Stomach (tissue), 9 donors: Measurements from ENCODE around the gene LIME1. TPM values are rescaled to one million over a fixed set of nuclear protein-coding genes. Genes with fewer than 3 reads are reported as not detected.
A peak's percentile ranks its signal among the peaks of the same experiment; 100 is the strongest.

ENCODE experiments used
- DNase-seq, 2 donors: peaks; one replicate each; pipeline versions ENCODE4 v3.0.0 to v3.0.0-alpha.2; 2013 to 2019
- H3K27ac ChIP-seq, 5 donors: fragments of 200-600 bp in 4 of 5; sonication (generic) in 4 of 5; one replicate each; pipeline ENCODE4 v1.5.1; 2013 to 2019; ENCODE audit warnings: mild to moderate bottlenecking in 1 of 5, moderate library complexity in 1 of 5
- H3K27me3 ChIP-seq, 3 donors: fragments of 200-600 bp; sonication (generic); one replicate each; pipeline ENCODE4 v1.5.1; 2017 to 2019; ENCODE audit warnings: mixed run types in 1 of 3
- H3K36me3 ChIP-seq, 4 donors: fragments of 200-600 bp; sonication (generic); 1 replicate in 3 of 4; 2 replicates in 1 of 4; pipeline ENCODE4 v1.5.1; 2016 to 2019
- H3K4me1 ChIP-seq, 4 donors: fragments of 200-600 bp; sonication (generic); one replicate each; pipeline ENCODE4 v1.5.1; 2016 to 2019
- H3K4me3 ChIP-seq, 4 donors: fragments of 200-600 bp; sonication (generic) in 3 of 4; one replicate each; pipeline ENCODE4 v1.5.1; 2016 to 2019; ENCODE audit warnings: mild to moderate bottlenecking in 1 of 4
- H3K9me3 ChIP-seq, 4 donors: fragments of 200-600 bp; sonication (generic); one replicate each; pipeline ENCODE4 v1.5.1; 2016 to 2019
- CTCF ChIP-seq, 7 experiments: fragments of 450-650 bp in 4 of 7; fragments of 200-600 bp in 3 of 7; sonication (generic) in 3 of 7; IDR thresholded peaks; one replicate each; pipeline ENCODE4 v1.5.1; 2016 to 2019; ENCODE audit warnings: antibody characterized with exemption in 7 of 7, control low read depth in 2 of 7, mild to moderate bottlenecking in 1 of 7
- EP300 ChIP-seq: sonication (generic); formaldehyde crosslinking; IDR thresholded peaks from one replicate; pipeline ENCODE4 v1.6.1; 2017; ENCODE audit warnings: antibody characterized with exemption
- POLR2A ChIP-seq, 4 donors: fragments of 450-650 bp; IDR thresholded peaks; one replicate each; pipeline ENCODE4 v1.6.1; 2016; ENCODE audit warnings: antibody characterized with exemption in 4 of 4, control low read depth in 2 of 4, mild to moderate bottlenecking in 1 of 4, moderate library complexity in 1 of 4
- POLR2AphosphoS5 ChIP-seq, 3 donors: sonication (generic); formaldehyde crosslinking; IDR thresholded peaks; one replicate each; pipeline ENCODE4 v1.6.1; 2016; ENCODE audit warnings: antibody characterized with exemption in 3 of 3
- WGBS, 5 donors: extraction: QIAGEN DNeasy Blood & Tissue Kit in 3 of 5; methylation state at CpG; one replicate each; pipeline versions ENCODE4 v1.1.5 to v1.1.7; 2013 to 2018; 5-methylcytosine and 5-hydroxymethylcytosine counted together
- intact Hi-C: fragments of 100-400 bp; cut with DNase I; formaldehyde crosslinking; loops from one replicate; pipeline ENCODE4 v1.15.1; 2023; ENCODE audit warnings: low total_unique reads
- polyA plus RNA-seq, 3 donors: library from polyadenylated mRNA; stranded (reverse); fragments of 200-250 nt; gene quantifications; one replicate each; pipeline ENCODE4 v1.2.3, GENCODE V29; 2013
- small RNA-seq, 4 donors: library from RNA; depleted of rRNA; stranded (forward); fragments of <200 nt; gene quantifications; one replicate each; pipeline ENCODE3, GENCODE V24; 2016
- total RNA-seq, 5 donors: library from RNA; depleted of rRNA; stranded (reverse); fragments of >200 nt; gene quantifications; one replicate each; pipeline versions ENCODE4 v1.1.0 to v1.2.3, GENCODE V29; 2014 to 2016
- donor health status: healthy with polysubstance abuse.
- donor health status: Bipolar disorder and iron deficiency.
- donor health status: healthy.

The LIME1 gene
- total and polyA plus RNA-seq, 8 donors: 3.6 to 117 (median 18.5) TPM

GRCh38 chr20:63787302-63787701, 50.8 kb downstream of the LIME1 start:
- no peak overlapping the region for H3K4me3 ChIP-seq
- no peak for DNase-seq
- H3K27me3 ChIP-seq: no peaks in the 10 kb centered on the region
- no peak for TF ChIP-seq EP300
- no peak for TF ChIP-seq POLR2AphosphoS5 (IDR thresholded peaks at IDR 0.05)
- TF ChIP-seq CTCF (IDR thresholded peaks at IDR 0.05): no peak
- no peak for TF ChIP-seq POLR2A (IDR thresholded peaks at IDR 0.05)
- H3K36me3 ChIP-seq: peaks cover 5 to 23% (median 21%) of the 10 kb centered on the region in 4 donors
- WGBS, 5 donors: 83 to 89% (median 86%) methylated on average over 11 of the region's 11 CpGs
- intact Hi-C loops: no loop called here
- no peak overlapping the region for H3K27ac ChIP-seq
- H3K9me3 ChIP-seq: no peaks in the 10 kb centered on the region
- H3K4me1 ChIP-seq: peaks cover 0 to 11% (median 4%) of the 10 kb centered on the region in 4 donors

GRCh38 chr20:63787749-63788148, 51.3 kb downstream of the LIME1 start:
- intact Hi-C loops: no loop called here
- no peak for TF ChIP-seq EP300
- no peak for TF ChIP-seq POLR2A (IDR thresholded peaks at IDR 0.05)
- TF ChIP-seq POLR2AphosphoS5 (IDR thresholded peaks at IDR 0.05): no peak
- no peak for TF ChIP-seq CTCF (IDR thresholded peaks at IDR 0.05)

More at GRCh38 chr20:63787749-63788148, 51.3 kb downstream of the LIME1 start:
- Histone ChIP-seq H3K36me3 (peaks cover 5 to 23% (median 21%) of the 10 kb centered on the region in 4 donors), H3K4me3 (no peak overlapping the region), H3K27me3 (no peaks in the 10 kb centered on the region), H3K4me1 (peaks cover 0 to 11% (median 4%) of the 10 kb centered on the region in 4 donors), H3K27ac (peak overlapping the region in 1 of 5 donors; percentile 4), H3K9me3 (no peaks in the 10 kb centered on the region)
- 72 to 89% (median 84%) methylated on average over 16 of the region's 16 CpGs for WGBS, 5 donors
- no peak for DNase-seq

Small RNAs within 50 kb of the gene (small RNA-seq; reads per million reads assigned to genes)
- gene LIME1: 0 reads per million in 4 donors
- gene TNFRSF6B: 0 reads per million in 4 donors

Other genes with a start within 250 kb of the LIME1 start
- gene EEF1A2, start 237.6 kb upstream of the LIME1 start, total RNA-seq: 10 to 100 TPM in 2 of 5 donors, 1 to 10 TPM in 1, under 1 TPM in 1, not detected in 1; 0.58 to 64.8 (median 16.7) TPM
- 10 to 100 TPM in 2 of 3 donors, 1 to 10 TPM in 1; 4.6 to 53.0 (median 25.0) TPM for gene EEF1A2, start 237.6 kb upstream of the LIME1 start, polyA plus RNA-seq
- gene PPDPF, start 215.9 kb upstream of the LIME1 start, total RNA-seq: 100 to 1,000 TPM in 2 of 5 donors, 10 to 100 TPM in 2, 1 to 10 TPM in 1; 1.8 to 213 (median 84.8) TPM
- gene PPDPF, start 215.9 kb upstream of the LIME1 start, polyA plus RNA-seq: 100 to 1,000 TPM; 570 to 756 (median 749) TPM
- gene PTK6, start 199.3 kb upstream of the LIME1 start, total RNA-seq: 10 to 100 TPM; 10.3 to 98.5 (median 22.2) TPM
- gene PTK6, start 199.3 kb upstream of the LIME1 start, polyA plus RNA-seq: 10 to 100 TPM in 2 of 3 donors, 1 to 10 TPM in 1; 7.7 to 32.5 (median 23.6) TPM
- gene SRMS, start 188.9 kb upstream of the LIME1 start, total RNA-seq: 1 to 10 TPM in 1 of 5 donors, under 1 TPM in 1, not detected in 3; 0.87 to 3.5 TPM
- 1 to 10 TPM in 1 of 3 donors, not detected in 2; 2.1 TPM for gene SRMS, start 188.9 kb upstream of the LIME1 start, polyA plus RNA-seq
- 1 to 10 TPM in 1 of 5 donors, under 1 TPM in 1, not detected in 3; 0.55 to 1.2 TPM for gene FNDC11, start 182.5 kb upstream of the LIME1 start, total RNA-seq
- 1 to 10 TPM in 1 of 3 donors, under 1 TPM in 2; 0.25 to 3.1 (median 0.50) TPM for gene FNDC11, start 182.5 kb upstream of the LIME1 start, polyA plus RNA-seq
- 10 to 100 TPM; 27.4 to 95.5 (median 41.2) TPM for gene HELZ2, start 162.4 kb upstream of the LIME1 start, total RNA-seq
- gene HELZ2, start 162.4 kb upstream of the LIME1 start, polyA plus RNA-seq: 1 to 10 TPM; 4.4 to 7.3 (median 6.9) TPM
- gene GMEB2, start 109.6 kb upstream of the LIME1 start, total RNA-seq: 10 to 100 TPM in 2 of 5 donors, 1 to 10 TPM in 3; 1.8 to 20.4 (median 8.3) TPM
- 1 to 10 TPM; 5.4 to 7.5 (median 7.4) TPM for gene GMEB2, start 109.6 kb upstream of the LIME1 start, polyA plus RNA-seq
- 10 to 100 TPM in 2 of 5 donors, 1 to 10 TPM in 2, under 1 TPM in 1; 0.87 to 13.4 (median 5.5) TPM for gene STMN3, start 83.2 kb upstream of the LIME1 start, total RNA-seq
- gene STMN3, start 83.2 kb upstream of the LIME1 start, polyA plus RNA-seq: 10 to 100 TPM; 12.3 to 14.8 (median 12.5) TPM
- gene RTEL1, start 78.4 kb upstream of the LIME1 start, total RNA-seq: 10 to 100 TPM; 13.6 to 70.4 (median 32.7) TPM
- 1 to 10 TPM; 7.6 to 10.0 (median 9.2) TPM for gene RTEL1, start 78.4 kb upstream of the LIME1 start, polyA plus RNA-seq
- gene TNFRSF6B, start 40.0 kb upstream of the LIME1 start, total RNA-seq: 10 to 100 TPM in 1 of 5 donors, 1 to 10 TPM in 3, not detected in 1; 1.1 to 16.9 (median 3.2) TPM
- gene TNFRSF6B, start 40.0 kb upstream of the LIME1 start, polyA plus RNA-seq: 10 to 100 TPM in 1 of 3 donors, 1 to 10 TPM in 2; 8.5 to 26.2 (median 9.5) TPM
- gene ARFRP1, start 28.7 kb upstream of the LIME1 start, total RNA-seq: 100 to 1,000 TPM in 1 of 5 donors, 10 to 100 TPM in 3, 1 to 10 TPM in 1; 7.6 to 103 (median 35.8) TPM
- gene ARFRP1, start 28.7 kb upstream of the LIME1 start, polyA plus RNA-seq: 10 to 100 TPM; 30.2 to 56.2 (median 35.9) TPM
- gene ZGPAT, start 28.6 kb upstream of the LIME1 start, total RNA-seq: 10 to 100 TPM; 12.3 to 49.6 (median 39.3) TPM
- 10 to 100 TPM; 29.9 to 41.7 (median 37.7) TPM for gene ZGPAT, start 28.6 kb upstream of the LIME1 start, polyA plus RNA-seq
- gene SLC2A4RG, start 3.1 kb downstream of the LIME1 start, total RNA-seq: 10 to 100 TPM in 3 of 5 donors, 1 to 10 TPM in 2; 7.1 to 60.5 (median 25.9) TPM
- gene SLC2A4RG, start 3.1 kb downstream of the LIME1 start, polyA plus RNA-seq: 10 to 100 TPM; 40.1 to 76.9 (median 57.4) TPM
- 10 to 100 TPM in 1 of 5 donors, 1 to 10 TPM in 3, under 1 TPM in 1; 0.58 to 13.4 (median 4.1) TPM for gene ZBTB46, start 94.6 kb downstream of the LIME1 start, total RNA-seq
- gene ZBTB46, start 94.6 kb downstream of the LIME1 start, polyA plus RNA-seq: 1 to 10 TPM; 1.1 to 1.8 (median 1.7) TPM
- not detected for gene ABHD16B, start 124.8 kb downstream of the LIME1 start, total RNA-seq
- gene ABHD16B, start 124.8 kb downstream of the LIME1 start, polyA plus RNA-seq: under 1 TPM in 2 of 3 donors, not detected in 1; 0.37 to 0.43 TPM
- 10 to 100 TPM; 42.0 to 53.1 (median 45.5) TPM for gene TPD52L2, start 128.6 kb downstream of the LIME1 start, total RNA-seq
- 10 to 100 TPM; 72.8 to 75.6 (median 73.3) TPM for gene TPD52L2, start 128.6 kb downstream of the LIME1 start, polyA plus RNA-seq
- 10 to 100 TPM; 23.7 to 60.1 (median 52.7) TPM for gene DNAJC5, start 158.5 kb downstream of the LIME1 start, total RNA-seq
- gene DNAJC5, start 158.5 kb downstream of the LIME1 start, polyA plus RNA-seq: 10 to 100 TPM; 23.1 to 26.4 (median 25.6) TPM
- gene UCKL1, start 219.8 kb downstream of the LIME1 start, total RNA-seq: 100 to 1,000 TPM in 1 of 5 donors, 10 to 100 TPM in 4; 20.9 to 107 (median 36.8) TPM
- 10 to 100 TPM; 17.7 to 60.5 (median 24.0) TPM for gene UCKL1, start 219.8 kb downstream of the LIME1 start, polyA plus RNA-seq
- gene ZNF512B, start 233.3 kb downstream of the LIME1 start, total RNA-seq: 10 to 100 TPM in 2 of 5 donors, 1 to 10 TPM in 3; 6.1 to 12.1 (median 9.2) TPM
- 1 to 10 TPM; 3.5 to 7.6 (median 6.3) TPM for gene ZNF512B, start 233.3 kb downstream of the LIME1 start, polyA plus RNA-seq
- 10 to 100 TPM in 2 of 5 donors, 1 to 10 TPM in 3; 2.9 to 68.1 (median 9.4) TPM for gene SAMD10, start 243.0 kb downstream of the LIME1 start, total RNA-seq
- 1 to 10 TPM; 4.9 to 6.6 (median 6.3) TPM for gene SAMD10, start 243.0 kb downstream of the LIME1 start, polyA plus RNA-seq
- gene PRPF6, start 244.5 kb downstream of the LIME1 start, total RNA-seq: 10 to 100 TPM; 30.4 to 67.4 (median 39.7) TPM
- gene PRPF6, start 244.5 kb downstream of the LIME1 start, polyA plus RNA-seq: 10 to 100 TPM; 27.0 to 44.2 (median 39.6) TPM